ENCODE measurements around the gene AGPAT4. TPM values are rescaled to one million over a fixed set of nuclear protein-coding genes. Genes with fewer than 3 reads are reported as not detected.

Gene AGPAT4
- total RNA-seq, 1 experiment from 2014 or later, result 9.2 TPM

- Histone ChIP-seq H3K9me3 (no peaks in the 10 kb centered on the region), H3K27me3 (replicated peaks; ENCODE audit: control insufficient read depth, insufficient read depth, low read length) (no peaks in the 10 kb centered on the region), H3K36me3 (ENCODE audit: control insufficient read depth, insufficient read depth, low read length) (no peaks in the 10 kb centered on the region), H3K4me3 (ENCODE audit: low read depth, low read length) (no peak overlapping the region), H3K4me1 (no peaks in the 10 kb centered on the region)
- Mint-ChIP-seq H3K4me3 (ENCODE audit: unreplicated experiment) (no peak overlapping the region), H3K4me1 (ENCODE audit: low read depth, unreplicated experiment) (peaks cover 17% of the 10 kb centered on the region), H3K9me3 (ENCODE audit: unreplicated experiment) (peaks cover 13% of the 10 kb centered on the region), H3K27me3 (ENCODE audit: insufficient read depth, unreplicated experiment) (no peaks in the 10 kb centered on the region), H3K27ac (ENCODE audit: unreplicated experiment) (no peak overlapping the region), H3K36me3 (ENCODE audit: insufficient read depth, unreplicated experiment) (no peaks in the 10 kb centered on the region)
- TF ChIP-seq, protein P1, sequence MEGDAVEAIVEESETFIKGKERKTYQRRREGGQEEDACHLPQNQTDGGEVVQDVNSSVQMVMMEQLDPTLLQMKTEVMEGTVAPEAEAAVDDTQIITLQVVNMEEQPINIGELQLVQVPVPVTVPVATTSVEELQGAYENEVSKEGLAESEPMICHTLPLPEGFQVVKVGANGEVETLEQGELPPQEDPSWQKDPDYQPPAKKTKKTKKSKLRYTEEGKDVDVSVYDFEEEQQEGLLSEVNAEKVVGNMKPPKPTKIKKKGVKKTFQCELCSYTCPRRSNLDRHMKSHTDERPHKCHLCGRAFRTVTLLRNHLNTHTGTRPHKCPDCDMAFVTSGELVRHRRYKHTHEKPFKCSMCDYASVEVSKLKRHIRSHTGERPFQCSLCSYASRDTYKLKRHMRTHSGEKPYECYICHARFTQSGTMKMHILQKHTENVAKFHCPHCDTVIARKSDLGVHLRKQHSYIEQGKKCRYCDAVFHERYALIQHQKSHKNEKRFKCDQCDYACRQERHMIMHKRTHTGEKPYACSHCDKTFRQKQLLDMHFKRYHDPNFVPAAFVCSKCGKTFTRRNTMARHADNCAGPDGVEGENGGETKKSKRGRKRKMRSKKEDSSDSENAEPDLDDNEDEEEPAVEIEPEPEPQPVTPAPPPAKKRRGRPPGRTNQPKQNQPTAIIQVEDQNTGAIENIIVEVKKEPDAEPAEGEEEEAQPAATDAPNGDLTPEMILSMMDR (IDR thresholded peaks at IDR 0.05; ENCODE audit: insufficient read depth in 1 of 2, low read depth in 1 of 2, low read length in 1 of 2, severe bottlenecking in 1 of 2, unreplicated experiment in 1 of 2), result no peak
- no peak for DNase-seq
- ChIA-PET CTCF (no interaction called here), POLR2A (no interaction called here)
- no TSS peak for BruUV-seq (replicated peaks)
- intact Hi-C loops (cut with micrococcal nuclease; ENCODE audit: unreplicated experiment), result loop anchor here (5.0 kb wide), 1 partner anchor 58 kb away; no protein-coding TSS in a partner anchor
Measured at GRCh38 chr6:161284653-161285052, 10.8 kb upstream of the AGPAT4 start.

GRCh38 chr6:161281092-161281491 is 7.2 kb upstream of the AGPAT4 start:
- no peak overlapping the region for H3K4me3 Mint-ChIP-seq (ENCODE audit: unreplicated experiment)
- no peaks in the 10 kb centered on the region for H3K9me3 ChIP-seq
- POLR2A ChIA-PET, result no interaction called here
- no peaks in the 10 kb centered on the region for H3K27me3 Mint-ChIP-seq (ENCODE audit: insufficient read depth, unreplicated experiment)
- CTCF ChIA-PET, result no interaction called here
- no peak overlapping the region for H3K27ac Mint-ChIP-seq (ENCODE audit: unreplicated experiment)
- BruUV-seq (replicated peaks), result no TSS peak
- intact Hi-C loops (cut with micrococcal nuclease; ENCODE audit: unreplicated experiment), result no loop called here
- H3K4me1 Mint-ChIP-seq (ENCODE audit: low read depth, unreplicated experiment), result no peaks in the 10 kb centered on the region
- no peak overlapping the region for H3K4me3 ChIP-seq (ENCODE audit: low read depth, low read length)
- H3K27me3 ChIP-seq (replicated peaks; ENCODE audit: control insufficient read depth, insufficient read depth, low read length), result no peaks in the 10 kb centered on the region
- H3K36me3 Mint-ChIP-seq (ENCODE audit: insufficient read depth, unreplicated experiment), result no peaks in the 10 kb centered on the region
- H3K36me3 ChIP-seq (ENCODE audit: control insufficient read depth, insufficient read depth, low read length), result no peaks in the 10 kb centered on the region
- TF ChIP-seq, protein P1 (IDR thresholded peaks at IDR 0.05; ENCODE audit: insufficient read depth in 1 of 2, low read depth in 1 of 2, low read length in 1 of 2, severe bottlenecking in 1 of 2, unreplicated experiment in 1 of 2), result no peak
- H3K4me1 ChIP-seq, result no peaks in the 10 kb centered on the region
- H3K9me3 Mint-ChIP-seq (ENCODE audit: unreplicated experiment), result peaks cover 13% of the 10 kb centered on the region
- DNase-seq, result no peak

GRCh38 chr6:161279677-161280415 is 6.0 kb upstream of the AGPAT4 start:
- TF ChIP-seq, protein P1 (IDR thresholded peaks at IDR 0.05; ENCODE audit: insufficient read depth in 1 of 2, low read depth in 1 of 2, low read length in 1 of 2, severe bottlenecking in 1 of 2, unreplicated experiment in 1 of 2), result no peak
- Mint-ChIP-seq H3K27me3 (ENCODE audit: insufficient read depth, unreplicated experiment) (no peaks in the 10 kb centered on the region), H3K9me3 (ENCODE audit: unreplicated experiment) (peaks cover 13% of the 10 kb centered on the region), H3K27ac (ENCODE audit: unreplicated experiment) (no peak overlapping the region), H3K36me3 (ENCODE audit: insufficient read depth, unreplicated experiment) (no peaks in the 10 kb centered on the region), H3K4me1 (ENCODE audit: low read depth, unreplicated experiment) (peaks cover 4% of the 10 kb centered on the region), H3K4me3 (ENCODE audit: unreplicated experiment) (no peak overlapping the region)
- no TSS peak for BruUV-seq (replicated peaks)
- Histone ChIP-seq H3K4me3 (ENCODE audit: low read depth, low read length) (no peak overlapping the region), H3K4me1 (no peaks in the 10 kb centered on the region), H3K9me3 (no peaks in the 10 kb centered on the region), H3K36me3 (ENCODE audit: control insufficient read depth, insufficient read depth, low read length) (no peaks in the 10 kb centered on the region), H3K27me3 (replicated peaks; ENCODE audit: control insufficient read depth, insufficient read depth, low read length) (no peaks in the 10 kb centered on the region)
- CTCF ChIA-PET, result no interaction called here
- POLR2A ChIA-PET, result no interaction called here
- intact Hi-C loops (cut with micrococcal nuclease; ENCODE audit: unreplicated experiment), result no loop called here
- DNase-seq, result no peak
